ENCODE data around the gene HIGD1A. TPM values are rescaled to one million over a fixed set of nuclear protein-coding genes. Genes with fewer than 3 reads are reported as not detected.

Gene HIGD1A
- total RNA-seq, 1 donor from 2014 or later: 88.2 TPM

- no peak for DNase-seq
These were observed 70.6 kb downstream of the HIGD1A start for GRCh38 chr3:42733501-42734262.

Small RNA genes lying within 50 kb of the gene (small RNA-seq; reads per million reads assigned to genes)
- gene CCDC13 (ENCODE audit: low replicate concordance): not detected

Other genes starting within 250 kb of the HIGD1A start
- 31.2 TPM for gene SEC22C, start 222.5 kb downstream of the HIGD1A start, total RNA-seq
- 20.6 TPM for gene SS18L2, start 213.6 kb downstream of the HIGD1A start, total RNA-seq
- gene NKTR, start 203.8 kb downstream of the HIGD1A start, total RNA-seq: 183 TPM
- gene ZBTB47, start 150.8 kb downstream of the HIGD1A start, total RNA-seq: 13.3 TPM
- gene KLHL40, start 119.0 kb downstream of the HIGD1A start, total RNA-seq: 13.4 TPM
- 3.9 TPM for gene HHATL, start 101.7 kb downstream of the HIGD1A start, total RNA-seq
- gene CCDC13, start 31.2 kb downstream of the HIGD1A start, total RNA-seq: 0.69 TPM
- 1.6 TPM for gene ACKR2, start 5.0 kb upstream of the HIGD1A start, total RNA-seq
- gene CYP8B1, start 71.4 kb upstream of the HIGD1A start, total RNA-seq: not detected
- gene ZNF662, start 101.7 kb upstream of the HIGD1A start, total RNA-seq: 12.1 TPM
- 16.5 TPM for gene GASK1A, start 174.8 kb upstream of the HIGD1A start, total RNA-seq

All from skin of body (tissue), 3 donors.